GM19351 (cell line): ENCODE results near the gene NECTIN2.
"Not testable (repeated sequence)": the region's sequence is repeated elsewhere in the genome, so short reads cannot be mapped to it uniquely, and the experiment has no call there.

ENCODE experiments used
- ATAC-seq: cut with Tn5 transposase; IDR thresholded peaks from one replicate; pipeline ENCODE4 v1.9.1; 2021; ENCODE audit warnings: mild to moderate bottlenecking, moderate library complexity; ENCODE audit not compliant: unreplicated experiment

The NECTIN2 gene

GRCh38 chr19:44904426-44904994, 58.4 kb downstream of the NECTIN2 start:
- ATAC-seq: no peak

GRCh38 chr19:44905437-44906160, 59.5 kb downstream of the NECTIN2 start, which contains the start of gene APOE:
Gene APOE, plus strand, starts transcription at chr19:44905796. Its CDS starts 829 bp downstream, at chr19:44906625.
- no peak for ATAC-seq

GRCh38 chr19:44907613-44908012, 61.5 kb downstream of the NECTIN2 start:
- no peak for ATAC-seq

- ATAC-seq: no peak
These were observed 62.2 kb downstream of the NECTIN2 start for GRCh38 chr19:44908074-44908835.

GRCh38 chr19:44908836-44909261, 62.8 kb downstream of the NECTIN2 start:
- ATAC-seq: no peak

GRCh38 chr19:44909775-44910174, 63.7 kb downstream of the NECTIN2 start:
- ATAC-seq: no peak

- ATAC-seq: not testable (repeated sequence)
These were observed 65.8 kb downstream of the NECTIN2 start for GRCh38 chr19:44911896-44912295.

- no peak for ATAC-seq
These were observed 66.8 kb downstream of the NECTIN2 start for GRCh38 chr19:44912854-44913253.

- ATAC-seq: not testable (repeated sequence)
These were observed 67.7 kb downstream of the NECTIN2 start for GRCh38 chr19:44913512-44914432.

- ATAC-seq: peak; percentile 89
These were observed 68.5 kb downstream of the NECTIN2 start, which contains the start of gene APOC1 for GRCh38 chr19:44914433-44915206. Gene APOC1, plus strand, starts transcription at chr19:44914608. Its CDS starts 284 bp downstream, at chr19:44914892.

GRCh38 chr19:44924243-44924725, 78.2 kb downstream of the NECTIN2 start:
- ATAC-seq: no peak

GRCh38 chr19:44925114-44925891, 79.2 kb downstream of the NECTIN2 start:
- ATAC-seq: no peak

GRCh38 chr19:44926245-44927077, 80.4 kb downstream of the NECTIN2 start:
- not testable (repeated sequence) for ATAC-seq

- no peak for ATAC-seq
These were observed 81.6 kb downstream of the NECTIN2 start for GRCh38 chr19:44927746-44928145.

GRCh38 chr19:44930088-44930487, 84.0 kb downstream of the NECTIN2 start:
- no peak for ATAC-seq

- ATAC-seq: no peak
These were observed 85.4 kb downstream of the NECTIN2 start for GRCh38 chr19:44931541-44931940.
